Epidermal melanocyte (primary cell): ENCODE results near the gene DGLUCY.
A peak's percentile ranks its signal among the peaks of the same experiment; 100 is the strongest.
"Not testable (repeated sequence)": the region's sequence is repeated elsewhere in the genome, so short reads cannot be mapped to it uniquely, and the experiment has no call there.

ENCODE experiments used
- DNase-seq: peaks from one replicate; pipeline ENCODE4 v3.0.0; 2011; ENCODE audit warnings: low spot score; ENCODE audit not compliant: insufficient read length

DGLUCY gene

GRCh38 chr14:91138511-91139359 lies 24.9 kb downstream of the DGLUCY start:
- no peak for DNase-seq

- DNase-seq = no peak
Measured at GRCh38 chr14:91139776-91140175, 25.9 kb downstream of the DGLUCY start.

- peak; percentile 37 for DNase-seq
Measured at GRCh38 chr14:91140672-91141071, 26.8 kb downstream of the DGLUCY start.

- no peak for DNase-seq
Measured at GRCh38 chr14:91142214-91142668, 28.4 kb downstream of the DGLUCY start.

GRCh38 chr14:91143862-91144261 lies 30.0 kb downstream of the DGLUCY start:
- DNase-seq = no peak

- no peak for DNase-seq
Measured at GRCh38 chr14:91144425-91145145, 30.7 kb downstream of the DGLUCY start.

GRCh38 chr14:91145391-91146160 lies 31.7 kb downstream of the DGLUCY start:
- no peak for DNase-seq

GRCh38 chr14:91146661-91147060 lies 32.8 kb downstream of the DGLUCY start:
- no peak for DNase-seq

GRCh38 chr14:91149462-91149861 lies 35.6 kb downstream of the DGLUCY start:
- DNase-seq = peak; percentile 22

- DNase-seq = no peak
Measured at GRCh38 chr14:91152499-91152898, 38.6 kb downstream of the DGLUCY start.

GRCh38 chr14:91153360-91153759 lies 39.5 kb downstream of the DGLUCY start:
- no peak for DNase-seq

GRCh38 chr14:91154851-91155625 lies 41.2 kb downstream of the DGLUCY start:
- no peak for DNase-seq

GRCh38 chr14:91155626-91156089 lies 41.8 kb downstream of the DGLUCY start:
- DNase-seq = no peak

GRCh38 chr14:91156142-91156666 lies 42.3 kb downstream of the DGLUCY start:
- DNase-seq = not testable (repeated sequence)

GRCh38 chr14:91156877-91157276 lies 43.0 kb downstream of the DGLUCY start:
- not testable (repeated sequence) for DNase-seq

- DNase-seq = no peak
Measured at GRCh38 chr14:91158091-91158790, 44.4 kb downstream of the DGLUCY start.

GRCh38 chr14:91159182-91159581 lies 45.3 kb downstream of the DGLUCY start:
- no peak for DNase-seq

GRCh38 chr14:91159906-91160305 lies 46.0 kb downstream of the DGLUCY start:
- DNase-seq = no peak

GRCh38 chr14:91163316-91163715 lies 49.4 kb downstream of the DGLUCY start:
- no peak for DNase-seq

- no peak for DNase-seq
Measured at GRCh38 chr14:91164676-91165075, 50.8 kb downstream of the DGLUCY start.
